ENCODE data around the gene PGAP3. TPM values are rescaled to one million over a fixed set of nuclear protein-coding genes. Genes with fewer than 3 reads are reported as not detected.
"Not testable (repeated sequence)": the region's sequence is repeated elsewhere in the genome, so short reads cannot be mapped to it uniquely, and the experiment has no call there.

Gene PGAP3
- total and polyA plus RNA-seq, 2 experiments from 2014 or later = 29.7 to 34.2 TPM

DNA sequence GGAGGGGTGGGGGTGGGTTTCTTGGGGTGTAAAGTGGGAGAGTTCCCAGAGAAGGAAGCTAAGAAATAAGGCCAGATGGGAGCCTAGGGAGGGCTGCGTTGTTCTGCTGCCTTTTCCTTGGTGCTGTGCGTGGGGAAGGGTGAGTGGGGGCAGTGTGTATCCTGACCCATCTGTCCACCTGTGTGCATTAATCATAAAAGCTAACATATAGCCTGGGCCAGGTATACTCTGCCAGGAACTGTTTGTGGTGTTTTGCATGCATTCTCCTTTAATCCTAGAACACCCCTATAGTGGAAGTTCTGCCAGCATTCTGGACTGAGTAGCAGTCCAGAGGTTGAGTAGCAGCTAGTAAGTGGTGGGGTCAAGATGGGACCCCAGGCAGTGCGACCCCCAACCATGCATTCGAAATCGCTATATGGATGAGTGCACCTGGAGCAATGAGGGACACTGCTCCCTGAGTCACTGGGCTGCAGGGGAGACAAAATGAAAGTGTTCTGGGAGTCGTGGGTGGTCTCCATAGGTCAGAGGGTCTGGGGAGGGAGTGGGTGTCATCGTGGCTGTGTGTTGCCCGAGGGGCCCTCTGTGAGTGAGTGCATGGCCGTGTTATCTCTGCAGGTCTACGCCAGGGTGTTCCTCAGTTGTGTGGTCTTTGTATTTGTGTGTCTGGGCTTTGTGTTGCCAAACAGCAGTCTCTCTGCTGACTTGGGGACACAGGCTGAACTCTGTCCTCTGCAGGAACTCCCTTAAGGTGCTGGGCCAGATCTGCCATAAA, 13.3 kb upstream of the PGAP3 start:
- H3K36me3 ChIP-seq = no peaks in the 10 kb centered on the region
- H3K27ac ChIP-seq = peak overlapping the region; percentile 93
- no peaks in the 10 kb centered on the region for H3K27me3 ChIP-seq
- no peak for DNase-seq (ENCODE audit: low read depth in 1 of 2, low spot score in 1 of 2)
- H3K4me3 ChIP-seq = peak overlapping the region; percentile 66
- H3K9me3 ChIP-seq (ENCODE audit: low read depth) = no peaks in the 10 kb centered on the region
- peaks cover 57% of the 10 kb centered on the region for H3K4me1 ChIP-seq (ENCODE audit: low read depth)
- TF ChIP-seq, protein P1, sequence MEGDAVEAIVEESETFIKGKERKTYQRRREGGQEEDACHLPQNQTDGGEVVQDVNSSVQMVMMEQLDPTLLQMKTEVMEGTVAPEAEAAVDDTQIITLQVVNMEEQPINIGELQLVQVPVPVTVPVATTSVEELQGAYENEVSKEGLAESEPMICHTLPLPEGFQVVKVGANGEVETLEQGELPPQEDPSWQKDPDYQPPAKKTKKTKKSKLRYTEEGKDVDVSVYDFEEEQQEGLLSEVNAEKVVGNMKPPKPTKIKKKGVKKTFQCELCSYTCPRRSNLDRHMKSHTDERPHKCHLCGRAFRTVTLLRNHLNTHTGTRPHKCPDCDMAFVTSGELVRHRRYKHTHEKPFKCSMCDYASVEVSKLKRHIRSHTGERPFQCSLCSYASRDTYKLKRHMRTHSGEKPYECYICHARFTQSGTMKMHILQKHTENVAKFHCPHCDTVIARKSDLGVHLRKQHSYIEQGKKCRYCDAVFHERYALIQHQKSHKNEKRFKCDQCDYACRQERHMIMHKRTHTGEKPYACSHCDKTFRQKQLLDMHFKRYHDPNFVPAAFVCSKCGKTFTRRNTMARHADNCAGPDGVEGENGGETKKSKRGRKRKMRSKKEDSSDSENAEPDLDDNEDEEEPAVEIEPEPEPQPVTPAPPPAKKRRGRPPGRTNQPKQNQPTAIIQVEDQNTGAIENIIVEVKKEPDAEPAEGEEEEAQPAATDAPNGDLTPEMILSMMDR (IDR thresholded peaks at IDR 0.05; ENCODE audit: low read depth, low read length) = no peak

DNA sequence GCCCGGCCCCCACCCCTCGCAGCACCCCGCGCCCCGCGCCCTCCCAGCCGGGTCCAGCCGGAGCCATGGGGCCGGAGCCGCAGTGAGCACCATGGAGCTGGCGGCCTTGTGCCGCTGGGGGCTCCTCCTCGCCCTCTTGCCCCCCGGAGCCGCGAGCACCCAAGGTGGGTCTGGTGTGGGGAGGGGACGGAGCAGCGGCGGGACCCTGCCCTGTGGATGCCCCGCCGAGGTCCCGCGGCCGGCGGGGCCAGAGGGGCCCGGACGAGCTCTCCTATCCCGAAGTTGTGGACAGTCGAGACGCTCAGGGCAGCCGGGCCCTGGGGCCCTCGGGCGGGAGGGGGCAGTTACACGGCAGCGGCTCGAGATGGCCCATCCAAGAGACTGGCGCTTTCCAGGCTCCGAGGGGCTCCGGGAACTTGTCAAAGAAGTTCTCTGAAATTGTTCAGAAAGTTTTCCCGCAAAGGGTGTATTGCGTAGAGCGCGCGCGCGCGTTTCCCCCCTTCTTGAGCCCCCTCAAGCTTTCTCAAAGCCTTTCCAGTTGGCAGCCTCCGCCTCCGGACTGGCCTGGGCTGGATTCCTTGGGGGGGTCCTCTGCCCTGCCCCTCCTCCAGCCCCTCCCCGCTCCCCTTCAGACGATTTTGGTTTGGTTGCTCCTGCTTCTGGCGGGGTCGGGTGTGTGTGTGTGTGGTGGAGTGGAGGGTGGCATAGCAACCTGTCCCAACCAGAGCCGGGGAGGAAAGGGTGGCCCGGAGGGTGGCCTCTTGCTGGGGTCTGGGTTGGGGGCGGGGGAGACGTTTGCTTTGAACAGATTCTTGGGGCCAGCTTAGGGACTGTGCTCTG, 12.5 kb upstream of the PGAP3 start:
- Histone ChIP-seq H3K36me3 (no peaks in the 10 kb centered on the region), H3K4me1 (ENCODE audit: low read depth) (peaks cover 55% of the 10 kb centered on the region), H3K27ac (peak overlapping the region; percentile 93), H3K4me3 (peak overlapping the region; percentile 66), H3K27me3 (no peaks in the 10 kb centered on the region), H3K9me3 (ENCODE audit: low read depth) (no peaks in the 10 kb centered on the region)
- peak; percentile 32 to 71 for DNase-seq (ENCODE audit: low read depth in 1 of 2, low spot score in 1 of 2)
- TF ChIP-seq, protein P1 (IDR thresholded peaks at IDR 0.05; ENCODE audit: low read depth, low read length) = no peak

DNA sequence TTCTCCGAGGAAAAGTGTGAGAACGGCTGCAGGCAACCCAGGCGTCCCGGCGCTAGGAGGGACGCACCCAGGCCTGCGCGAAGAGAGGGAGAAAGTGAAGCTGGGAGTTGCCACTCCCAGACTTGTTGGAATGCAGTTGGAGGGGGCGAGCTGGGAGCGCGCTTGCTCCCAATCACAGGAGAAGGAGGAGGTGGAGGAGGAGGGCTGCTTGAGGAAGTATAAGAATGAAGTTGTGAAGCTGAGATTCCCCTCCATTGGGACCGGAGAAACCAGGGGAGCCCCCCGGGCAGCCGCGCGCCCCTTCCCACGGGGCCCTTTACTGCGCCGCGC, 11.9 kb upstream of the PGAP3 start, which contains the start of gene ERBB2:
TSS of gene ERBB2 (plus strand) at position 247 of the 330 bp plus-strand sequence. CDS start 175 bp downstream, outside the sequence.
- Histone ChIP-seq H3K4me3 (peak within 1 kb of the TSS; percentile 66), H3K9me3 (ENCODE audit: low read depth) (no peaks in the 10 kb centered on the region), H3K27ac (peak within 1 kb of the TSS; percentile 93), H3K4me1 (ENCODE audit: low read depth) (peaks cover 55% of the 10 kb centered on the region), H3K36me3 (no peaks in the 10 kb centered on the region), H3K27me3 (no peaks in the 10 kb centered on the region)
- peak; percentile 82 to 87 for DNase-seq (ENCODE audit: low read depth in 1 of 2, low spot score in 1 of 2)
- TF ChIP-seq, protein P1 (IDR thresholded peaks at IDR 0.05; ENCODE audit: low read depth, low read length) = no peak

DNA sequence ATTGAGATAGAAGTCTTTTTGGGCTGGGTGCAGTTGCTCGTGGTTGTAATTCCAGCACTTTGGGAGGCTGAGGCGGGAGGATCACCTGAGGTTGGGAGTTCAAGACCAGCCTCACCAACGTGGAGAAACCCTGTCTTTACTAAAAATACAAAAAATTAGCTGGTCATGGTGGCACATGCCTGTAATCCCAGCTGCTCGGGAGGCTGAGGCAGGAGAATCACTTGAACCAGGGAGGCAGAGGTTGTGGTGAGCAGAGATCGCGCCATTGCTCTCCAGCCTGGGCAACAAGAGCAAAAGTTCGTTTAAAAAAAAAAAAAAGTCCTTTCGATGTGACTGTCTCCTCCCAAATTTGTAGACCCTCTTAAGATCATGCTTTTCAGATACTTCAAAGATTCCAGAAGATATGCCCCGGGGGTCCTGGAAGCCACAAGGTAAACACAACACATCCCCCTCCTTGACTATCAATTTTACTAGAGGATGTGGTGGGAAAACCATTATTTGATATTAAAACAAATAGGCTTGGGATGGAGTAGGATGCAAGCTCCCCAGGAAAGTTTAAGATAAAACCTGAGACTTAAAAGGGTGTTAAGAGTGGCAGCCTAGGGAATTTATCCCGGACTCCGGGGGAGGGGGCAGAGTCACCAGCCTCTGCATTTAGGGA, 11.4 kb upstream of the PGAP3 start:
- H3K4me3 ChIP-seq = peak overlapping the region; percentile 66
- H3K27ac ChIP-seq = peak overlapping the region; percentile 93
- not testable (repeated sequence) for H3K36me3 ChIP-seq; H3K9me3 ChIP-seq (ENCODE audit: low read depth); DNase-seq (ENCODE audit: low read depth in 1 of 2, low spot score in 1 of 2); H3K27me3 ChIP-seq
- H3K4me1 ChIP-seq (ENCODE audit: low read depth) = peaks cover 54% of the 10 kb centered on the region

DNA sequence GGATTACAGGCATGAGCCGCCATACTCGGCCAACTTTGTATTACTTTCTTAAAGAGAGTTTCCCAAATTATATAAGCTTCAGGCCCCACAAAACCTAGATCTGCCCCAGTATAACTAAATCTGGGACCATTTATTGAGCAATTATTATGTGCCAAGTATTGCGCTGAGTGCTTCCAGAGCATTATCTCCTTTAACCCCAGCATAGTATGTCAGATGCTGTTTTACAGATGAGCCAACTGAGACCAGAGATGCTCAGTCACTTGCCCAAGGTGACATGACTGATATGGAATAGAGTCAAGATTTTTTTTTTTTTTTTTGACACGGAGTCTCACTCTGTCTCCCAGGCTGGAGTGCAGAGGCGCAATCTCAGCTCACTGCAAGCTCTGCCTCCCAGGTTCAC, 10.1 kb upstream of the PGAP3 start:
- H3K4me3 ChIP-seq = no peak overlapping the region
- TF ChIP-seq, protein P1 (IDR thresholded peaks at IDR 0.05; ENCODE audit: low read depth, low read length) = no peak
- H3K9me3 ChIP-seq (ENCODE audit: low read depth) = no peaks in the 10 kb centered on the region
- H3K4me1 ChIP-seq (ENCODE audit: low read depth) = peaks cover 41% of the 10 kb centered on the region
- no peak for DNase-seq (ENCODE audit: low read depth in 1 of 2, low spot score in 1 of 2)
- no peaks in the 10 kb centered on the region for H3K27me3 ChIP-seq
- H3K36me3 ChIP-seq = no peaks in the 10 kb centered on the region
- no peak overlapping the region for H3K27ac ChIP-seq
